KG1 (cell line): ENCODE data around the gene PRKCA.

Experiments used
- DNase-seq: peaks from one replicate; lab custom pipeline; 2025; lab: John Stamatoyannopoulos, UW

PRKCA gene

DNA sequence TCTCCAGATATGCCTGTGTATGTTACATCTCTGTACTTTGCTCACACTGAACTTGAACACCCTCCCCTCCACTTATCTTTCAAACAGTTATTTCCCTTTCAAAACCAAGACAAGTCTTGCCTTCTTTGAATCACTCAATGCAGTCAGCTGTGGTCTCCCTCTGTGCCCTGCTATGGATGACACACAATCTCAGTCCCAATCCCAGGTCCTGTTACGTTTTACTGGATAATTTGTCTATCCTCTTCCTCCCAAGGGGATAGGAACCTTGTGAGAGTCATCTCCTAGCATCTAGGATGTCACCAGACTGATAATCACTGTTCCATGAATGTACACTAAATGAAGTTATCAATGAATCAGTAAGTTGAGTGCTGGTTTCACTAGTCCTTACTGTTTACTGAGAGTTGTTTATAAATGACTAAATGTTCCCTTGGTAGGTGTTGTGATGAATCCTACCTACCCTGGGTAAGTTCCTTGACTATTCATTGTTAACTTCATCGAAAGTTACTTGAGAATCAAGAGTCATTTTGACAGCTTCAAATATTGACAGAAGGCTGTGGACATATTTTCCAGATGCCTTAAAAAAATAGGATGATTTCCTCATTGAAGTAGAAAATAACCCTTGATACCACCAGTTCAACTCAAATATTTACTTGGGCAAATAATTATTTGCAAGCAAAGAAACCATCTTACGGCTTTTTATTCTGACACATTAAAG lies 244.9 kb downstream of the PRKCA start:
- DNase-seq = no peak

DNA sequence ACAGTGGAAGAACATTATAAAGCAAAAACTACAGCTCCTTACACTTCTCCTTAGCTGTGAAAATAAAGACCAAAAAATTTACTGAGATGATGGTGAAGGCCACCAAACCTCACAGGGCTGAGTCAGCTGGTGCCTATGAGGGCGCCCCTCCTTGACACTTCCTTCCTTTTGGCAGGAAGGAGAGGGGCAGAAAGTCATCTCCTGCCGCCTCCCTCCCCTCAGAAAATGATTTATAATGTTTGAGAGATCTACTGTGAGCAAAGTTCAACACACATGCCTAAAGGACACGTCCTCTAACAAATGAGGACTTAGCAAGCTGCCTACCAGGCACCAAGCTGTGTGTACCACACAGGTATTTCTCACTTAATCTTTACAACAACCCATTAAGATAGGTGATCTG lies 245.7 kb downstream of the PRKCA start:
- peak; percentile 24 for DNase-seq

DNA sequence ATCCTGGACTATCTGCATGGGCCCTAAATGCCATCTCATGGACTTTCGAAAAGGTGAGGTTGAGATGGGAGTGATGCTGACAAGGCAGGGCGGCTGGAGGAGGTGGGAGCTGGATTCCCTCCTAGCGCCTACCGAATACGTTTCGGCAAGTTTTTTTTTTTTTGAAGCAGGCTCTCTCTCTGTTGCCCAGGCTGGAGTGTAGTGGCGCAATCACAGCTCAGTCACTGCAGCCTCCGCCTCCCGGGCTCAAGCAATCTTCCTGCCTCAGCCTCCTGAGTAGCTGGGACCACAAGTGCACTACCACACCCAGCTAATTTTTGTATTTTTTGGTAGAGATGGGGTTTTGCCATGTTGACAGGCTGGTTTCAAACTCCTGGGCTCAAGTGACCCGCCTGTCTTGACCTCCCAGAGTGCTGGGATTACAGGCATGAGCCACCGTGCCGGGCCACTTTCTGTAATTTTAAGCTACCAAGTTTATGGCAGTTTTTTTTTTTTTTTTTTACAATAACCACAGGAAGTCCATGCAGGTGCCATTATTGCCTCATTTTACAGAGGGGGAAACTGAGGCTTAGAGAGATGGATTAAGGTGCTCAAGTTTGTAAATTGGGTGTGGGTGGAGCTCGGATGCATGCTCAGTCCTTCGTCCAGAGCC lies 246.4 kb downstream of the PRKCA start:
- no peak for DNase-seq

DNA sequence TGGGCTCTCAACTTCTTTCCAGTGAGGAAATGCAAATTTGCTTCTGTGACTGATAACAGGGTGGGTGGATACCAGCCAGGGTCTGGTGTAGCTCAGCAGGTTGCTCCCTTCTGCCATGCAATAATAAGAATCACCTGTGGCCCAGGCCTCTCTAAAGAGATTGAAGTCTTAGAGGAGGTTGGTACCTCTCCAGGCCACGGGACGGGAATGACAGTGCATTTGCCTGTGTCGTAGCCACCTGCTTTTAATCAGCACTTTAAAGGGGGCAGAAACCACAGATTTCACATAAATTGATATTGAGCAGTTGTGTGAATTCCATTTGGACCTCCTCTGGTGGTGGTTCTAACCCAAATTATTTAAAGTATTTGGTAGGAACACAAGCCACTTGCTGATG lies 246.9 kb downstream of the PRKCA start:
- no peak for DNase-seq

DNA sequence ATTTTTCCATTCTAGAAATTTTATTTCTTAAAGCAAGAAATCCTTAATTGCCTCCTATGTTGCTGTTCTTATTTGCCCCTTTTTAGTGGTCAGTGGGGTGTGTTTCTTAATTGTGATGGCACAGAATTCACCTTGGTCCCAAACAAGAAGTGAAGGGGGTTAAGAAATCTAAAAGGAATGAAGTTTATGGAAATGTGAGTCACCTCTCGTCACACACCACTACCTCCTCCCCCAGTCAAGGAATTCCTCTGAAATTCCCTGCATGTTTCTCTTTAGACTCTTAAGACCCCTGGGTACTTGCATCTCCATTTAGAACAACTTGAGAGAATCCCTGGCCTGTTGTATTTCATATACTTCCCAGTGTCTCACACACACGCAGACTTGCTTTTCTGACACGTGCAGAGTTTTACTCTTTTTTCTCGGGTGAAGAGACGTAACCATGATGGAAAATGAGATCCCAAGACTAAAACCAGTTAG lies 247.4 kb downstream of the PRKCA start:
- no peak for DNase-seq

DNA sequence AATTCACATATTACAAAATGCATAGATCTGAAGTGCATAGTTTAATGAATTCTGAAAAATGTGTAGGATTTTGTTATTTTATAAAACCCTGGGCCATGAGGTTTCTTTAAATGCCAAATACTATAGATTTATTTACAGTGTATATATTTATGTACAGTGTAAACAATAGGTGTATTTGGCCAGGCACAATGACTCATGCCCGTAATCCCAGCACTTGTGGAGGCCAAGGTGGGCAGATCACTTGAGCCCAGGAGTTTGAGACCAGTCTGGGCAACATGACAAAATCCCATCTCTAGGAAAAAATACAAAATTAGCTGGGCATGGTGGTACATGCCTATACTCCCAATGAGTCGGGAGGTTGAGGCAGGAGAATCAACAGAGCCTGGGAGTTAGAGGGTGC lies 249.4 kb downstream of the PRKCA start:
- no peak for DNase-seq

DNA sequence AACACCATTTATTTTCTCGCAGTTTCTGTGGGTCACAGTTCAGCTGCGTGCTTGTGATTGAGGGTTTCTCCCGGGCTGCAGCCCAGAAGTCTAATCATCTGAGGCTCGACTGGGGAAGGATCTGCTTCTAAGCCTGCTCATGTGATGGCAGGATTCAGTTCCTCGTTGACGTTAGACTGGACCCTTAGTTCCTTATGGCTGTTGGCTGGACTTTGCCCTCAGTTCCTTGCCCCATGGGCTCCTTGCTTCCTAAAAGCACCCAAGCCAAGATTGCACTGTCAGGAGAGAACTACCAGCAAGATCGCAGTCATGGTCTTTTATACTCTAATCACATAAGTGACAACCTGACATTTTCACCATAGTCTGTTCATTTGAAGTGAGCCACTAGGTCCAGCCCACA lies 250.0 kb downstream of the PRKCA start:
- DNase-seq = no peak

DNA sequence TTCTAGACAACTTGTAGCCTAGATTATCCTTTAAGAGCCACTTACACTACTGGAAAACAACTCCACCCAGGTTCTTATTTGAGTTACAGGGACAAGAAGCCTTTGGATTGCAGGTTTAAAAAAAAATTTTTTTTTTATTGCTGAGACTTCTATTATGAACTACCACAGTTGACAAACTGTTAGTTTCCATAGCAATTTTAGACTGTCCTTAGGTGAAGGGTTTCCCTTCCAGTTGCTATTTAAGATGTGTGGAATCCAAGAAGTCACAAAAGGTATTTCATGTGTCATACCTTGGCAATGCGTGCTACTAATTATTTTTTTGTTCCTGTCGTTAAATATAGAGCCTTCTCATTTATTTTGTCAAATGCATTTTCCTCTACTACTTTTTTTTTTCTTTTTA lies 253.2 kb downstream of the PRKCA start:
- DNase-seq = no peak

DNA sequence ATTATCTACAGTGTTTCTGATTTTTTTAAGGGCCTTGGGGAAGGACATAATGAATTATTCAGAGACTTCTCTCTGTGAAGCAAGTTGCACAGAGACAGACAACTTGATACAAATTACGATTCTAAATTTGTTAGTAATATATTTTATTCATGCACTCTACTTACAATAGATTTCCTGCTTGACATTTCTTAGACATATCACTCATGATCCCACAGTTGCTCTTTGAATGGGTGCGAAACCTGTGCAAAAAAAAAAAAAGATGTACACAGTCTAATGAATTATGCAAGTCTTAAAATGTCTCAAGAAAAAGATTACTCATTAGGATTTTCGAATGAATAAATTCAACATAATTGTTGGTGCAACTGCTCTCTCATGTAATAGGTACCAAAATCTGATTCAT lies 254.8 kb downstream of the PRKCA start:
- no peak for DNase-seq

DNA sequence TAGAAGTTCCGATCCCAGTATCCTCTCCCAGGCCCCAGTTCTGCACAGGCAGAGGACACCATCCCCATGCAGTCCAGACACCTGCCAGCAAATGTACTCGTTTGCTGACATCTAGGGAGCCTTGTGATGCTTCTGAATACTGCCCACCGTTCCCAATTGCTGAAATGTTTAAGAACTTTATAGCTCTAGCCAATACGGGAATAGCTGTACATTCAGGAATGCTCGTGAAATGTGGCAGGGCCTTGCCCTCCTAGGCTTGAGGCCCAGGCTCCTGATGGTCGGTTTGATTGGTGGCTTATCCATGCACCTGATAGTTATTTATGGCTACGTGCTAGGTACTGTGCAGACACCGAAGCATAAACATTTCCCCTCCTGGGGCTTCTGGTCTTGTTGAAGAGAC lies 255.5 kb downstream of the PRKCA start:
- no peak for DNase-seq

DNA sequence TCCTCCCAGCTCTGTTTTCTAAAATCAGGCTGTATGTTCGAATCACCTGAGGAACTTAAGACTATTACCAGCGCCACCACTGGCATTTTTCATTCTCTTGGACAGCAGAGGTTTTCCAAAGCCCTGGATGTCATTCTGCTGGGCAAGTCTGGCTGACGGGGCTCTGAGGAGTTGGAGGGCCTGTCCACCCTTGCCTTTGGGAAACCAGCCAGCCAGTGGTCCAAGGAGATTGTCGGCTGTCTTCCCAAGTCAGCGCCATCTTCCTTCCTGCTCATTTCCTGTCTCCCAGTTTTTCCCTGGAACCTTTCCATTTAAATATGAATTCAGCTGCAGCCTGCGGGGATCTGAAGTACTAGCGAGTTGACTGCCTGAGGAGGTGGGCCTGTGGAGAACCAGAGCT lies 258.3 kb downstream of the PRKCA start:
- no peak for DNase-seq

DNA sequence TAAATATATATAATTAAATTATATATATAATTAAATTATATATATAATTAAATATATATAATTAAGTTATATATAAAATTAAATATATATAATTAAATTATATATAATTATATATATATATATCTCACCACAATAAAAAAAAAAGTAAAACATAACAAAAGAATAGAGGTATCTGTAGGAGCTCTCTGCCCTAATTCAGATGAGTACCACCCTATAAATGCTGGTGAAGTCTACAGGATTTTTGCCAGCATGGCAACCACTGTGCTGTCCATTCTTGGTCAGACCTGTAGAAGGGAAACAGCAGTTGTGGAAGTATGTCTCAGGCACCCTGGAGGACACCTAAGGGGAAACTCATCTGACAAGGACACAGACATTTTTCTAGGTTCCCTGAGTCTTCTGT lies 259.7 kb downstream of the PRKCA start:
- no peak for DNase-seq

DNA sequence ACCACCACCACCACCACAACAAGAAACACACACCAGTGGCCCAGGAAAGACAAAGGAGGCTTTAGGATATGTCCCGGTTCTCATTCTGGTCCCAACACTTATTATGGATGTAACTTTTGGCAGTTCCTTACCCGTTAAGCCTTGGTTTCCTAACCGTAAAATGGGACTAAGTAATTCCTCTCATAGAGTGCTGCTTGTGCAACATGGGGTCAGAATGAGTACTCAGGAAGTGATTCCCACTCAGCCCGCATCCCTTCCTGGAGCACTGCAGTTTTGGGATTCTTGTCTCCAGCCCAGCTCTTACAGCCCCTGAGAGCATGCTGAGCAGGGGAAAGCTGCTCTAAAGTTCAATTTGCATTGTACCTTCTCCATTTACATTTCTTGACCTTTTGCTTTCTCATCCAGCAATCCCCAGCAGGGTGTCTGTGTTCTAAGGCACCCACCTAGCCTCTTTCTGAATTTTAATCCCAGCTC lies 262.6 kb downstream of the PRKCA start:
- DNase-seq = no peak

DNA sequence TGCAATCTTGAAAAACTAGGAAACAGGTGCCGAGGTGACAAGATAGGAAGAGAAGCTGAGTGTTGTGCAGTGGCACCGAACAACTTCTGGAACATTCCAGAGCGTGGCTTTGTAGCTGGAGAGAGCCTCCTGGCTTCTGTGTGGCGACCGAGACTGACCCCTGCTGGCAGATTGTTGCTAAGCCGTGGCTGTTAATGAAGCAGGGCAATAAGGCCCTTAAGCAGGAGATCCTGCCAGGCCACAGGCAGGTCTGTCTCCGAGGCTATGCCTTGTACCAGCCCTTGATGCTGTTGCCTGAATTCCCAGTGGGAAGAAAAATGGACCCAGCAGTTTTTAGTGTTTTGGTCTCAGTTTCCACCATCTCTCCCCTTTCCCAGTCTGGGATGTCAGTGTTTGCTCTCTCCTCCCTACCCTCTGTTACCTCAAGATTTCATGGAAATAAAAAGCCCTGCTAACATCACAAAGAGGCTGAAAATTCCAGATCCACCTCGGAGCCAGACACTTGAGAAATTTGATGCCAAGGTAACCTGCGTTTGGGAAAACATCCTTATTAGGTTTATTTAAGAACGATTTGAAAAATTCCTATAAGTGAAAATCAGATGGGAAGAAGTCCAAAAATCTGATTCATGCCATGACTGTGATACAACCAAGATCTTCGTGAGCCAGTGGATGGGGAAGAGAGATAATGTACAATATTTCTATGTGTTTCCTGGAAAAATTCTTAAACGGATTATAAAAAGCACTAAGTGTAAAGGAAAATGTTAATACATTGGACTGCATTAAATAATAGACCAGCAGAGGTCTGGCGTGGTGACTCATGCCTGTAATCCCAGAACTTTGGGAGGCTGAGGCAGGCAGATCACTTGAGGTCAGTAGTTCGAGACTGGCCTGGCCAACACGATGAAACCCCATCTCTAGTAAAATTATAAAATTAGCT lies 265.1 kb downstream of the PRKCA start:
- DNase-seq = peak; percentile 58

DNA sequence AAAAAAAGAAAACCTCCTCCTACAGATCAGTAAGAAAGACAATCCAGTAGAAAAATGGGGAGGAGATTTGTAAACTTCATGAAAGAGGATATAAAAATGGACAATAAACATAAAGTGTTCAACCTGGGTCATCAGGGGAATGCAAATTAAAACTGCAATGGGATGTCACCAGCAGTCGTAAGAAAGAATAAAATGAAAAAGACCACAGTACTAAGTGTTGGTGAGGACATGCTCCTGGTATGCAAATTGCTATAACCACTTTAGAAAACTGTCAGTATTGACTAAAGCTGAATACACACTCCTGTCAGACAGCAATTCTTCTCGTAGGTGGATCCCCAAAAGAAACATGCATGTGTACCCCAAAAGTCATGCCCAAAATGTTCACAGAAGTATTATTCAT lies 267.2 kb downstream of the PRKCA start:
- DNase-seq = no peak

DNA sequence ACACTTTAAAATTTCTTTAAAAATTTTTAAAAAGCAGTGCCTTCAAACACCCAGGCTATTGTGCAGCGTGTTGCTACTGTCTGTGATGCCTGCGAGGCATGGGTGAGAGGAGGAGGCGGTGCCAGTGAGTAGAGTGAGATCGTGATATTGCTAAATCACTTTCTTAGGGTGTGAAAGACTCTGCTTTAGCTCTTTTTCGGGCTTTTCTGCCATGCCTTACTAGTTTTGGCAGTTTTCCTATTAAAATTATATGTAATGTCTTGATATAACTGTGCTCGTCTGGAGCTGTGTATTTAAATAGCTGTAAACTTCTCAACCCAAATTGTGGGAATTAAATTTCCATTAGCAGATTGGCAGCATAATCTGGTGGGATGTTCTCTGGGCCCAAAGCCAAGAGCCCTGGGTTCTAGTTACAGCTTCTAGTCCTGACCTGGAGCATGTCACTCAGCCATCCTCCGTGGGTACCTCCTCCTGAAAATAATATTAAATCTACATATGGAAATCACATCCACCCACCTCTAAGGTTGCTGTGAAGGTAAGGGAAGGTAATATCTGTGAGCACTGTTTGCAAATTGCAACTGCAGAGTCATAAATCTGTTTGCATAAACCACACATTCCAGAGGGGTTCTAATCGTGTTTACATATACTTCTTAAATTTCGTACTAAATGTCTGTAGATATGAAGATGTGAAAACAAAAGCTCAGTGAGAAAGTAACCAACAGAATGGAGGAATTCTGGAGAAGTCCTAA lies 268.2 kb downstream of the PRKCA start:
- no peak for DNase-seq

DNA sequence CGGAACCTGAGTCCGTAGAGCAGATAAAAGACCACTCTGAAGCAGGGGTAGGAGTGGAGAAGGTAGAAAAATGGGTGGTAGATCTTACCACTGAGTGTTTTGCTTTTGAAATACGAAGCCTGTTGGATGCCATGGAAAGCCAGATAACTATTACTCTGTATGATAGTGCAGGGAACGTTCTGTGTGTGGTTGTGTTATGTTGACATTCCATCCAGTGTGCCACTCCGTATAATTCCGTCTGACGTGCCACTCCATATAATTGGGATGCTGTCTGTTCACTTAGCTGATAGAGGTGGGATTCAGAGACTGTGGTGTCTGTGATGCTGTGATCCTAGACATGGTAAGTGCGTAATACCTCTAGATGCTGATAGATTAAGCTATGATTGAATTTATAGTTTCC lies 269.3 kb downstream of the PRKCA start:
- DNase-seq = no peak

DNA sequence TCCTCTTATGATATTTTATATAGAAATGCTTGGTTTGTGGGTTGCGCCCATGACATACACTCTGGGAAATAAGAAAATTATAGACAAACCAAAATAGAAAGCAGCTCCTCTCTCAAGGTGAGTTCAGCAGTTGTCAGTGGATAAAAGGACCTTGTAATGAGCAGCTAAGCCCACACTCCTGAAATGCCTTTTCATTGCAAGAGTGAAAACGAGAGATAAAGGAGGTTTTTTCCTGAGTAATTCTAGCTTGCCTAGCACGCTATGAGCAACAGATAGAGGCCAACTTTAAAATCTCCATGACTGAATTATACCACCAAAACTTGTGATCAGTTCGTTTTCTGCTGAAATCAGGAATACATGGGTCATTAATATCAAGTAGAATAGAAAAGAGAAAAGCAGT lies 270.7 kb downstream of the PRKCA start:
- DNase-seq = no peak

DNA sequence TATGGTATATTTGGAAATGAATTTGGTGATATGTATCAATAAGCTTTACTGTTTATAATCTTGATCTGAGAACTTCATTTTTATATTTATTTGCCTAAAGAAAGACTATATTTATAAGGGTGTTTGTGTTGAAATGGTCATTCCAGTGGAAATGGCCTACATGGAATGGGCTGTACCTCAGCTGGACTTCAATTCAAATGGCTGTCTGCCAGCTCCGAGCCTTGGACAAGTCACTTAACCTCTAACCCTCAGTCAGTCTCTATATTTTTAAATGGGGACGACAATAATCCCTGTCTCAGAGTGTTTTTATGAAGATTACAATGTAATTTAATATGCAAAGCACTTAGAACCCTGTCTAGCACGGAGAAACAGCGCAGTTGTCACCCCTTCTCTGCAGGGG lies 271.7 kb downstream of the PRKCA start:
- no peak for DNase-seq

DNA sequence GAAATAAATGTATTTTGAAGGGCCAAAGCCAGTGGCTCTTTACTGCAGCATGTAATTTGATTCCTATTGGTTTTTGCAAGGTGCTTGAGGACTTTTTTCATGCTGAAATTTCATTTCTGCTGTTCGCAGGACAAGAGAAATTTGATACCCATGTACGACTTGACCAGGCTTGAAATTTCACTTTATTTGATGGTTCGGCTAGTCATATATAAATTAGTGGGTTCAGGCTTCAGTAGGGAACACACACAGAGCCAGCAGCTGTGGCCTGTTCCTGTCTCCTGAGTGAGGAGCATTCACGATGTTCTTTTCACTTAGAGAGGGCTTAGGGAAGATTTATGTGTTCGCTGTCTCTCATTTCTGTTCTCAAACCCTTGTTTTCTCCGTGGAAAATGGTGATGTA lies 274.1 kb downstream of the PRKCA start:
- no peak for DNase-seq

DNA sequence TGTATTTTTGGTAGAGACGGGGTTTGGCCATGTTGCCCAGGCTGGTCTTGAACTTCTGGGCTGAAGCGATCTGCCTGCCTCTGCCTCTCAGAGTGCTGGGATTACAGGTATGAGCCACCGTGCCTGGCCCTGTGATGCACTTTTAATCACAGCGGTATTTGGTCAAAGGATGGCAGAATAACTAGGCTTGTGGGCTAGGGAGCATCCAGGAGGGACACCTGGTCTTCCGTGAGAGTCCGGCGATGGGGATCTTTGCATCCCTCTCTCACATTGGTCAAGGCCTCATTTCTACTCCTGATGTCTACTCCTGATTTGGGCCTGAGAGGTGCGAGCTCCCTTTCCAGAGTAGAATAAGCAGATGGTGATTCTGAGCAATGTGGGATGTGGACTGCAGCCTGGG lies 274.6 kb downstream of the PRKCA start:
- no peak for DNase-seq
